GM21367 (cell line): ENCODE data around the gene GFER.

Experiments
- ATAC-seq: cut with Tn5 transposase; IDR thresholded peaks from one replicate; pipeline ENCODE4 v1.9.1; 2021; ENCODE audit not compliant: unreplicated experiment

GFER gene

DNA sequence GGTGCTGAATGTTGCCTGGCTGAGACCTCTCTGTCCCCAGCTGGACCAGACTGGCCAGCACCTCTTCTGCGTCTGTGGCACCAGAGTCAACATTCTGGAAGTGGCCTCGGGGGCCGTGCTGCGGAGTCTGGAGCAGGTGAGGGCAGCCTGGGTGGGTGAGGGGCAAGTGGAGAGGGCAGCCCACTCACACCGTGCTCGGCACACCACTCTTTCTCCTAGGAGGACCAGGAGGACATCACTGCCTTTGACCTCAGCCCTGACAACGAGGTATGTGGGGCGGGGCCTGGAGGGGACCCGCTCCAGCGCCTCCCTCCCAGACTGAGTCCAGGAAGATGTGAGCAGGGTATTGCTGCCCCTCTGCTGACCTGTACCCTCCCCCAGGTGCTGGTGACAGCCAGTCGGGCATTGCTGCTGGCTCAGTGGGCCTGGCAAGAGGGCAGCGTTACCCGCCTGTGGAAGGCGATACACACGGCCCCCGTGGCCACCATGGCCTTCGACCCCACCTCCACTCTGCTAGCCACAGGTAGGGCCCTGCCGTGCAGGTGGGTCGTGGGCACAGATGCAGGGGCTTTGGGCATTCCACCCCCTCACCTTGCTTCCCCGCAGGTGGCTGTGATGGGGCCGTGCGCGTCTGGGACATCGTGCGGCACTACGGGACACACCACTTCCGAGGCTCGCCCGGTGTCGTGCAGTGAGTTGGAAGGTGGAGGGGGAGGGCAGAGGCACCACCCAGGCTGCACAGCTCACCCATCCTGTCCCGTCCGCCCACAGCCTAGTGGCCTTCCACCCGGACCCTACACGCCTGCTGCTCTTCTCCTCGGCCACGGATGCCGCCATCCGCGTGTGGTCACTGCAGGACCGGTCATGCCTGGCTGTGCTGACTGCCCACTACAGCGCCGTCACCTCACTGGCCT, 9.6 kb upstream of the GFER start:
- ATAC-seq: no peak

DNA sequence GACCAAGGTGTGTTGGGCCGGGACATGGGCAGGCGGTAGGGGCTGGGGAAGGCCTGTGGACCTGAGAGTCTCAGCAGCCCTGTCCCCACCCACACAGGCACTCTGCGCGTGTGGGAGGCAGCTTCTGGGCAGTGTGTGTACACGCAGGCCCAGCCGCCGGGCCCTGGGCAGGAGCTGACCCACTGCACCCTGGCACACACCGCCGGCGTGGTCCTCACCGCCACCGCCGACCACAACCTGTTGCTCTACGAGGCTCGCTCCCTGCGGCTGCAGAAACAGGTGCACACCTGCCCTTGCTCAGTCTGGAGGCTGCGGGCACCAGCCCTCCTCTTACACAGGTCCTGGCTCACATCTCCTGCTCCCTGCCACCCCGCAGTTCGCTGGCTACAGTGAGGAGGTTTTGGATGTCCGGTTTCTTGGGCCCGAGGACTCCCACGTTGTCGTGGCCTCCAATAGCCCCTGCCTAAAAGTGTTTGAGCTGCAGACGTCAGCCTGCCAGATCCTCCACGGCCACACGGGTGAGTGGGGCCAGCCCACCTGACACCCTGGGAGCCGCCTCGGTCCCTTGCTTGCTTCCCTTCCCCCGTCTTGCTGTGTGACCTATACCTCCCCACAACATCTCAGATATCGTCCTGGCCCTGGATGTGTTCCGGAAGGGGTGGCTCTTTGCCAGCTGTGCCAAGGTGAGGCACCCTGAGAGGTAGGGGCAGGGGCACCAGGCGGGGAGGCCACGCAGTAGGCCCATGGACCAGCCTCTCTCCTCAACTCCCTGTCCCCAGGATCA, 8.4 kb upstream of the GFER start:
- no peak for ATAC-seq

DNA sequence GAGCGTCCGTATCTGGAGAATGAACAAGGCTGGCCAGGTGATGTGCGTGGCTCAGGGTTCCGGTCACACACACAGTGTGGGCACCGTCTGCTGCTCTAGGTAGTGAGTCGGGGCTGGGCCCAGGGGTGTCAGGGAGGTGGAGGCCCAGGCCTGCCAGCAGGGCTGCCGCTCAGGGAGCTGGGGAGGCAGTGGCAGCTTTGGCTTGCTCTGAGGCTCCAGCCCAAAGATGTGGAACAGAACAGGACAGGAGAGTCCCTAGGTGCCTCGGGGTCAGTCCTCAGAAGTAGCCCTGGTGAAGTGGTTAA, 7.8 kb upstream of the GFER start:
- no peak for ATAC-seq

DNA sequence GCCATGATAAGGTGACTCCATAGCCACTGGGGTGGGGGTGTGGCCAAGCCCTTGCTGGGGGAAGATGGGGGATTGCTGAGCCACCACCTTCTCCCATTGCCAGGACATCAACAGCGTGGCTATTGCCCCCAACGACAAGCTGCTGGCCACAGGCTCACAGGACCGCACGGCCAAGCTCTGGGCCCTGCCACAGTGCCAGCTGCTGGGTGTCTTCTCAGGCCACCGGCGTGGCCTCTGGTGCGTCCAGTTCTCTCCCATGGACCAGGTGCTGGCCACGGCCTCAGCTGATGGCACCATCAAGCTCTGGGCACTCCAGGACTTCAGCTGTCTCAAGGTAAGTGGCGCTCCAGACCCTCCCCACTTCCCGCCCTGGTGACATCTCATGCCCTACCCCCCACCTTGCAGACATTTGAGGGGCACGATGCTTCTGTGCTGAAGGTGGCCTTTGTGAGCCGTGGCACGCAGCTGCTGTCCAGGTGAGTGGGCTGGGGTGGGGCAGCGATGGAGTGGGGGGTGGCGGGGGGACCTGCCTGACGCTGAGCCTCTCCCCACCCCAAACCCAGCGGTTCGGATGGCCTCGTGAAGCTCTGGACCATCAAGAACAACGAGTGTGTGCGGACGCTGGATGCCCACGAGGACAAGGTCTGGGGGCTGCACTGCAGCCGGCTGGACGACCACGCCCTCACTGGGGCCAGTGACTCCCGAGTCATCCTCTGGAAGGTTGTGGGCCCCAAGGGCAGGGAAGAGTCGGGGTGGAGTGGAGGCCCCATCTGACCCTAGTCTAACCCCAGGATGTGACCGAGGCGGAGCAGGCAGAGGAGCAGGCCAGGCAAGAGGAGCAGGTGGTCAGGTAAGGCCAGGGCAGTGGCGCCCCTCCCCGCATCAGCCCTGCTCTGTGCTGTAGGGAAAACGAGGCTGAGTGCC, 6.8 kb upstream of the GFER start:
- ATAC-seq: no peak

DNA sequence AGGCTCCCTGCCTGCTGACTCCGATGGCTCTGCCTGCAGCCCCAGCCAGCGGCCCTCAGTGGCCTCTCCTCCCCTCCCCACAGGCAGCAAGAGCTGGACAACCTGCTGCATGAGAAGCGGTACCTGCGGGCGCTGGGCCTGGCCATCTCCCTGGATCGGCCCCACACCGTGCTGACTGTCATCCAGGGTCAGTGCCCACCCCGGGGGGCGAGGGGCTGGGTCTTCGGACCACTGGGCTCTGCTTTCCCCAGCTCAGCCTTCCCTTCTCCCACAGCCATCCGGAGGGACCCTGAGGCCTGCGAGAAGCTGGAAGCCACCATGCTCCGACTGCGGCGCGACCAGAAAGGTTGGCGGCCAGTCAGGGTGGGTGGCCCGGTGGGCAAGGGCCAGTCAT, 6.1 kb upstream of the GFER start:
- no peak for ATAC-seq

DNA sequence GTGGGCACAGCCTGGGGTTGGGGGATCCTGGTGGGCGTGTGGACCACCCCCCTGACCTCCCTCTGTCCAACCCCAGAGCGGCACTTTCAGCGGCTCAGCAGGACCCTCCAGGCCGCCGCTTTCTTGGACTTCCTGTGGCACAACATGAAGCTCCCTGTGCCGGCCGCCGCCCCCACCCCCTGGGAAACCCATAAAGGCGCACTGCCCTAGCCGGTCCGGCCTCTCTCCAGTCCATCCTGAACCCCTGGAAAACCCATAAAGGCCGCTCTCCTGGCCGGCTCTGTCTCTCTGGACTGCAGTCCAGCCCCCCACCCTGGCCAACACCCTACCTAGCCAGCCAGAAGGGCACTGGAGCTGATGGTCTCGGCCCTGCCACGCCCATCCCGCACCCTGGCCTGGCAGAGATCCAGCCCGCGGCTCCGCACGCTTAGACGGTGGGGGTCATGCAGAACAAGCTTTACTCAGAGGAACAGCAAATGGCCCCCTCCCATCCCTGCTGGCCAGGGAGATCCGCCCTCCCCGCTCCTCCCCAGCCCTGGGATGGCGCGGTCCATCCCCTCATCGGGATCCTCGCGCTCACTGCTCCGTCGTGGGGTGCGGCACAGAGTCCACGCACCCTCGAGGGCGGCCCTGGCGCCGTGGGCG, 5.4 kb upstream of the GFER start:
- no peak for ATAC-seq

DNA sequence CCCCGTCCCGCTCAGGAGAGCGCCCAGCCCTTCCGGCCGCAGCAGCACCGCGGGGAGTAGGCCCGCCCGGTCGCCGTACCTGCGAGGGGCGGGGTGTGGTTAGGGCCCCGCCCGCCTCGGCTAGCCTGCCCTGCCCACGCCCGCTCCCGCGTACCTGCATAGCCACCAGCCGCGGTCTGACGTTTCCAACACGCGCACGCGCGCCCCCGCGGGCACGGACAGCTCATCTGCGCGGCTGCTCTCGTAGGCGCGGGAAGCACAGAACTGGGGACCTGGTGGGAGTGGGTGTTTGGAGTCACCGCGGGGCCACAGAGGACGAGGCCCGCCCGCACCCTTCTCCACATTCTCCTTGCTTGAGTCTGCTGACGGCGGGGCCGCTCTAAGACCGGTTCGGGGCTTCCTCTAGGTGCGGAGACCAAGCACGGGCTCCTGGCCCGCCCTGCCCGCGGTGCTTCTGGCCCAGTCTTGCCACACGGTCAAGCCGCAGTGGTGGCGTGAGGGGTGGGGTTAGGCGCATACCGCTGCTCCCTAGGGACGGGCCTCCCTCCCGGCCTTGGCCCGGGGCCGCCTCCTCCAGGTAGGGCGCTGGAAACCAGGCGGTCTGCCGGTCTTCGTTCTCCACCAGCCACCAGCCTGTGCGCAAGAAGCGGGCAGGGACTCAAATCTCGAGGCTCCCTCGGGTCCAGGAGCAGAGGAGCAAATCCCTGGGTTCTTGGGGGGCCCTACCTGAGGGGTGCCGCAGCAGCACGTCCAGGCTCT, 4.5 kb upstream of the GFER start:
- ATAC-seq: no peak

DNA sequence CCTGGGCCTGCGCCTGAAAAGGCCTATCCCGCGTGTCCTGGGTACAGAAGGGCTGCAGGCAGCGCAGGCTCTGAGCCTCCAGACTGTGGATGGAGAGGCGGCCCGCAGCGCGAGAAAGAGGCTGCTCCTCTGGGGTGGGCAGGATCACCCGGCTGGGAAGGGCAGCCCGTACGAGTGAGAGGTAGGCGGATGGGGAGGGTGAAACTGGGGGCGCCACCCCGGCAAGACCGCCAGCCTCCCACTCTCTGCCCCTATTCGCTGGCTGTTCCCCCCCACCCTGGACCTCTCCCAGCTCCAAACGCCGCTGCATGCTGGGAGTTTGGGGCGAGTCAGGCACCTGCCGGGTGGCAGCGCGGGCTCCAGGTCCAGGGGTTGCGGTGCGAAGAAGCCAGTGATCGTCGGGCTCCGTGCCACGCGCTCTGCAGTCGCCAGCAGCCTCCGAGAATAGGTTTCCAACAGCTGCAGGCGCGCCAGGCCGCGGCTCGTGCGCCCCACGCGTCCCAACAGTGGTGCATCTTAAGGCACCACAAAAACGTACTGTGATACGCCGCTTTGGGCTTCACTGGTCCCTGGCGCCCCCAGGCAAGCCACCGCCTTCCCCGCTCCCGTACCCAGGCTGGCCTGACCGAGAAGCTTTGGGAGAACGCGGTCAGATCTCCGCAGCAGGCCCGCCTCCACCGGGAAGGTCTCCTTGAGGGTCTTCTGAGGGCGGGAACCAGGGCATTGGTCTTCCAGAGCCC, 3.8 kb upstream of the GFER start:
- no peak for ATAC-seq

DNA sequence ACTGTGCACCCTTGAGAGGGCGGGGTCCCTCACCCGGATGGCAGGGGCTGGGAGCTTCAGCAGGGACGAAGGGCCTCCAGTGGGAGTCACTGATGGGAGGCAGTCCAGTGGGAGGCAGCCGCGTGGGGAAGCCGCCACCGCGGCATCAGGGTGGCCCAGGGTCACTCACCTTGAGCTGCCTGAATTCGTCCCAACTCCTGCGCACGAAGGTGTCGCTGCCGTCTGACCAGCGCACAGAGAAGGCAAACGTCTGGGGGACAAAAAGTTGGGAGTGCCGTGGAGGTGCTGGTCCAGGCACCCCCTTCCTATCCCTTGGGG, 3.3 kb upstream of the GFER start:
- ATAC-seq: no peak

DNA sequence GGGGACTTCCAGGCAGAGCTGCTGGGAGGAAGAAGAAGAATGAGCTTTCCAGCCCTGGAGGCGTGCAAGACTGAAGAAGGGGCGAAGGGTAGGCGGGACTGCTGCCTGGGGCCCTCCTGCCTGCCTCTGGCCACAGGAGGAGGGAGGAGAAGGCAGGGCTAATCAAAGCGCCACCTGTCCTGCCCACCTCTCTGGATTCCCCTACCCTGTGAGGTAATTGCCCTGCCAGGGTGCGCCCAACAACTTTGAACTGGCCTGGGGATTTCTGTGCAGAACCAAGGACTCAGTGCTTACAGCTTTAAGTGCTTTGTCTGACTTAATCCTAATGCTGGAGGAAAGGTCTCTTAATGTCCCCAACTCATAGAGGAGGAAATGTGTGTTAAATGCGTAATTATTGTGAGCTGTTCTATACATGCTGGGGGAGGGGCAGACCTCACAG, 2.6 kb upstream of the GFER start, which contains the start of gene NOXO1:
Gene NOXO1 (minus strand): TSS at position 72 of the 439 bp plus-strand sequence. CDS start 290 bp downstream, outside the sequence.
- ATAC-seq: no peak

DNA sequence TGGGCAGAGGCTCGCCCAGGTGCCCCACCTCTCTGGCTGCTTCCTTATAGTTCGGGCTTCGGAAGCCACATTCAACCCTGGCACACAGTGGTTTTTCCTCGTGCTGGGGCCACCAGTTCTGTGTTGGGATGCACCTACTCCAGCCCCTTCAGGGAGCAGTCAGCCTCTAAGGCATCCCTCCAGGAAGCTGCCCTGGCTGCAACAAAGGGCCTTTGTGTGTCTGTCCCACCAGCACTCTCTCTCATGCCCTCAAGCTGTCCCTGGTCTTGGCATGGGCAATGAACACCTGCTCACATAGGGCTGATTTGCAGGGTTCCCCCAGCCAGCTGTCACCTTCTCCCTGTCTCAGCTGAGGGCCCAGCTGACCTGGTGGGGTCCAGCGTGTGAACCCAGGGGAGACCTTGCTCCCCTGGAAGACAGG, 2.0 kb upstream of the GFER start:
- ATAC-seq: no peak

DNA sequence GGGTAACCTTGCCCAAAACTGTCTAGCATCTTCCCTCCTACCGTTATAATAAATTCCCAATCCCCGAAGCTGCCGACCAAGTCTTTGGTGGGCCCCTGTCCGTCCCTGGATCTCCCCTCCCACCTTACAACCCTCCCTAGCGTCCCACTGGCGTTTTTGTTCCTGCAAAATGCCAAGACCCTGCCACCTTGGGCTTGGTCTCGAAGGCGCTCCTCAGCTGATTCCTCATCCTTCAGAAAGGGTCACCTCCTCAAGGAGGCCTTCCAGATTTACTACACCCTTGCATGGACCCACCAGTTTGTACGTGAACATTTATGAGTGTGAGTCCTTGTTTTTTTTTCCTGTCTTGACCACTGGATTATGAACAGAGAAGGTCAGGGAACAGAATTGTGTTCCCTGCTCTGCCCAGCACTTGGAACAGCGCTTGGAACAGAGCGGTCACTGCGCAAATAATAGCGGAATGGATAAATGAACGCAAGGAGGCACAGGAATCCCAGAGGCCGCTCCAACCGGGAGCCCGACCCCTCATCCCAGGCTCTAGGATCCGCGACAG, 926 bp upstream of the GFER start:
- no peak for ATAC-seq

DNA sequence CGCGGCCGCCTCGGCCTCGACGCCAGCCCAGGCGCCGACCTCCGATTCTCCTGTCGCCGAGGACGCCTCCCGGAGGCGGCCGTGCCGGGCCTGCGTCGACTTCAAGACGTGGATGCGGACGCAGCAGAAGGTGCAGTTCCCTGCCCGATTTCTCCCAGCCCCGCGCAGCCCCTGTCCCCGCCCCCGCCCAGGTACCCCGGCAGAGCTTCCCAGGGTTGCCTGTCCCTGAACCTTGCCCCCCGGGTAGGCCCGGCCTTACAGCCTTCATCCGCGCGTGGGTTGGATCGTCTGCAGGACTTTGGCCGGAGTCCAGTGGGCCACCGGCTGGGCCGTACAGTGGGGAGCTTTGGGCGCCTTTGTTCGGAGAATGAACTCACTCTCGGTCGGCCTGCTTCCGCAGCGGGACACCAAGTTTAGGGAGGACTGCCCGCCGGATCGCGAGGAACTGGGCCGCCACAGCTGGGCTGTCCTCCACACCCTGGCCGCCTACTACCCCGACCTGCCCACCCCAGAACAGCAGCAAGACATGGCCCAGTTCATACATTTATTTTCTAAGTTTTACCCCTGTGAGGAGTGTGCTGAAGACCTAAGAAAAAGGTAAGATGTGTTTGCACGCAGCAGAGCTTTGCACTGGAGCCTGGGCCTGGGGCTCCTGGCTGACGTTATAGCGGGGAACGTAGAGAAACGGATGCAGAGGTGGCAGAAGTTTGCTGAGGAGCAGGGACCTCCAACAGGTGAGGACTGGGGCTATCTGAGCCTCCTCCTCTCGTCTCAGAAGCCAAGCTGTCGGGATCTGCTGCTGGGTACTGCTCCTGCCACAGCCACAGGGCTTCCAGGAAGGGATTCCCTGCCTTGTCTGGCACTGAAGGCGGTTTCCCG, 593 bp downstream of the GFER start:
- ATAC-seq: no peak

DNA sequence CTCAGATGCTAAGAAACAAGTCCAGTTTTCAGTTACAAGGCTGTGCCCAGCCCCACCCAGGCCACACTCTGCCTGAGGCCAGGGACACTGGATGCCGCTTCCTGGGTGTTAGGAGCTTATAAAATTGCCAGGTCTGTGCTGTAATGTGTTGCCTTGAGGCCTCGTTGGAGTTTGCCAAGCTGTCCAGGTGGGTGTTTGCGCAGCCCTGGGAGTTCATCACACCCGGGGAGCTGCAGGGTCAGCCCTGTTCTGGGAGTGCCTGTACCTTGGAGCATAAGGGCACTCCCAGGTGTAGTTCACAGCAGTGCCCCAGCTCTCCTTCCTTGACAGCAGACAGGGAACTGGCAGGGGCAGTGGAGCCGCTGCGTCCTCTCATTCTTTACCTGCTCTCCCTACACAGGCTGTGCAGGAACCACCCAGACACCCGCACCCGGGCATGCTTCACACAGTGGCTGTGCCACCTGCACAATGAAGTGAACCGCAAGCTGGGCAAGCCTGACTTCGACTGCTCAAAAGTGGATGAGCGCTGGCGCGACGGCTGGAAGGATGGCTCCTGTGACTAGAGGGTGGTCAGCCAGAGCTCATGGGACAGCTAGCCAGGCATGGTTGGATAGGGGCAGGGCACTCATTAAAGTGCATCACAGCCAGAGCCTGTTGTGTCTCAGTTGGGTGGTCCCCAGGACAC, 1.6 kb downstream of the GFER start:
- no peak for ATAC-seq

DNA sequence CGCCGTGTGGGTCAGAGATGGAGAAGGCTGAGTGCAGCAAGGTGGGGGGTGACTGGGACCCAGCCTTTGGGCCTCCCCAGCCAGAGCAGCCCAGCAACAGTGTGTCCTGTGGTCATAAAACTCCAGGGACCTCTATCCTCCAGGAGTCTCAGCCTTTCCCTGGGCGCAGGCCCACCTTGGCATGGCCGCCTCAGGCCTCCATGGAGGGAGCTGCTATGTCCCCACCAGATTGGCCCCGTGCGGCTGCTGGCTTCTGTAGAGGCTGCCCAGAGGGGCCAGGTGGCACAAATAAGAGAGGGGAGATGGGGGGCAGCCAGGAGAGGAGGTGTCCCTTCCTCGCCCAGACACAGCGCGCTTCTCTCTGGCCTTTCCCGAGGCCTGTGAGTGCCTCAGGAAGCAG, 3.2 kb downstream of the GFER start:
- no peak for ATAC-seq

DNA sequence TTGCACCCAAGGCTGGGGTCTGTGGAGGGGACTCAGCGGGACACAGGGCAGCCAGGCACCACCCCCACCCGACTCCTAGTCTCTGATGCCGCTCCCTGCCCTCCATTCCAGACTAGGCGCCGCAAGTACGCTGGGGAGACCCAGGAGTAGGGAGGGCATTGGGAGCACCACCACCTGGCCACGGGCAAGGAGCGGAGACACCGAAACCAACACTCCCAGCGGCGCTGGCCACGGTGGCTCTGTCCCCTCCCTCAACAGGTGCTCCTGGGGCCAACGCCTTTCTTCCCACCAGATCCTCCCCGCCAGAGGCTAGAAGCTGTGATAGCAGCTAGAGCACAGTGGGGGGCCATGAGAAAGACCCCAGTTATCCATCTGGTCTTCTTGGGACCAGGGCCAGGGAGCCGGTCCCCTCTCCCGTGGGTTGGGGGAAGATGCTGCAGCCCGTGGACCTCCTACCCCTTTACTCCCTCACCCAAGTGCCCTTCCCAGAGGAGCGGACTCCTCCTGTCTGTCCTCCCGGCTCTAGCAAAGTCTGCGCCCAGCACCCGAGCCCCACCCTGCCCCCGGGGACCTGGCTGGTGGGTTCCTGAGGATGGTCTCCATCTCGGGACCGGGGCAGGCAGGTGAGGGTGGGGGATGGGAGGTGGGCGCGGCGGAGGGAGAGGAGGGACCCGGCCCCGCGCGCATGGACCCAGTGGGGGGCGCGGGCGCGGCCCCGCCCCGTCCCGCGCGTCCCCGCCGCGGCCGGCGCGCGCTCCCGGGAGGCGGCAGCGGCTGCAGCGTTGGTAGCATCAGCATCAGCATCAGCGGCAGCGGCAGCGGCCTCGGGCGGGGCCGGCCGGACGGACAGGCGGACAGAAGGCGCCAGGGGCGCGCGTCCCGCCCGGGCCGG, 5.5 kb downstream of the GFER start, which contains the start of gene SYNGR3:
Gene SYNGR3 (plus strand): TSS at position 762 of the 892 bp plus-strand sequence. CDS start 133 bp downstream, outside the sequence.
- no peak for ATAC-seq

DNA sequence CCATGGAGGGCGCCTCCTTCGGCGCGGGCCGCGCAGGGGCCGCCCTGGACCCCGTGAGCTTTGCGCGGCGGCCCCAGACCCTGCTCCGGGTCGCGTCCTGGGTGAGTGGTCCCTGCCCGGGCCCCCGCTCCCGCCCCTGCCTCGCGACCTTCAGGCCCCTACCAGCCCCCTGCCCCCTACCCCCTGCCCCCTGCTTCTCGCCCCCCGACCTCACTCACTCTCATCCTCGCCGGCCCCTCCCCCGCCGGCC, 6.0 kb downstream of the GFER start:
- no peak for ATAC-seq
